DND-41 (cell line): ENCODE data around the gene TTYH1.

Experiments used
- CTCF ChIP-seq: IDR thresholded peaks from 2 replicates; pipeline ENCODE4 v1.5.1; 2012; ENCODE audit warnings: borderline replicate concordance, low read length, moderate library complexity, mild to moderate bottlenecking; ENCODE audit not compliant: poor library complexity, severe bottlenecking; ENCODE audit errors: extremely low read depth
- EZH2 ChIP-seq: IDR thresholded peaks from 3 replicates; pipeline ENCODE4 v1.6.1; 2012; ENCODE audit warnings: borderline replicate concordance, low read depth, mild to moderate bottlenecking, moderate library complexity, low read length, inconsistent platforms; ENCODE audit not compliant: severe bottlenecking

GRCh38 chr19:54412877-54413276 lies 2.4 kb upstream of the TTYH1 start:
- TF ChIP-seq CTCF = no peak
- no peak for TF ChIP-seq EZH2
